HG03439 (cell line): Measurements from ENCODE around the gene AMH.

ENCODE experiments used
- ATAC-seq: cut with Tn5 transposase; IDR thresholded peaks from one replicate; pipeline ENCODE4 v1.9.1; 2021; ENCODE audit warnings: mild to moderate bottlenecking, moderate library complexity; ENCODE audit not compliant: unreplicated experiment

AMH gene

GRCh38 chr19:2233601-2234280 lies 15.4 kb upstream of the AMH start:
- no peak for ATAC-seq

- no peak for ATAC-seq
Measured at GRCh38 chr19:2234996-2235380, 14.1 kb upstream of the AMH start.

- ATAC-seq, result peak; percentile 20
Measured at GRCh38 chr19:2235381-2236063, 13.6 kb upstream of the AMH start.

DNA sequence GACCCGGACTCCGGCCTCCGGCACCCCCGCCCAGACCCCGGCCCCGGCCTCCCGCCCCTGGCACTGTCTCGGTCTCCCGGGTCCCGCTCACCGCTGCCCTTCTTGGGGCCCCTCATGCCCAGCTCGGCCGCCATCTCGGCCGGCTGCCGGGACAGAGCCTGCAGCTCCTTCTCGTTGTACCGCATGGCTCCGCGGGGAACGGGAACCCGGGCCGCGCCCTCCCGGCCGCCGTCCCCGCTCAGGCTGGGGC lies 13.1 kb upstream of the AMH start:
- no peak for ATAC-seq

DNA sequence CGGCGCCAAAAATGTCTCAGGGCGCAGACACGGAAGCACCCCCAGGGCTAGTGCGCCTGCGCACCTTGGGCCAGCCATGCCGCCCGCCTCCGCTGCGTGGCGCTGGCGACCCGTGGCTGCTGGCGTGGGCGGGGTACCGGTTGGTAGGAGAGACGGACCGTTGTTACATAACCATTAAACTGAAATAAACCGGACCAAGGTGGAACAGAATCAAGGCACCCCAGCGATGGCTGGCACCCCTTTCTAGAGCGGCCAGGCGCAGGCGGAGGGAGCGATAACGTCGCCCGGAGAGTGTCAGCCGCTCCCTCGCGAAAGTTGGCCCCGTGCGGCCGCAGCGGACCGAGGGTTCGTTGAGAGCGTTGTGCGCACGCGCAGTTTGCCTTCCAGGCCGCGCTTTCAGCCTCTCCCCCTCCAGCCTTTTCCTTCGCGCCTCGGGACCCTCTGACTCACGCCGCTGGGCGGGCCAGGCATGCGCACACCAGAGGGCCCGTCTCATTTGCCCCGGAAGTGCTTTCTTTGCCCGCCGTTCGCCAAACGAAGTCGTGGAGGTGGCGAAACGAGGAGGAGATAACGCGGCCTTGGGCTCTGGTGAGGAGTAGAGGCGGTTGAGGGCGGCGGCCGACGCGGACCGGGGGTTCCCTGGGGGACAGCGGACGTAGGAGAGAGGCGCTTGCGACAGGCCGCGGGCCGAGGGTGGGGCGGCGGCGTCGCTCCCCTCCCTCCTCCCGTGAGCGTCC lies 12.6 kb upstream of the AMH start, which contains the start of the genes PLEKHJ1 and SF3A2:
Gene PLEKHJ1 (minus strand): TSS at position 16 of the 737 bp plus-strand sequence. CDS start 81 bp downstream, outside the sequence.
Gene SF3A2 (plus strand): TSS at position 511 of the 737 bp plus-strand sequence. CDS start 6,595 bp downstream, outside the sequence.
- peak; percentile 76 for ATAC-seq

- no peak for ATAC-seq
Measured at GRCh38 chr19:2237051-2237868, 11.9 kb upstream of the AMH start.

DNA sequence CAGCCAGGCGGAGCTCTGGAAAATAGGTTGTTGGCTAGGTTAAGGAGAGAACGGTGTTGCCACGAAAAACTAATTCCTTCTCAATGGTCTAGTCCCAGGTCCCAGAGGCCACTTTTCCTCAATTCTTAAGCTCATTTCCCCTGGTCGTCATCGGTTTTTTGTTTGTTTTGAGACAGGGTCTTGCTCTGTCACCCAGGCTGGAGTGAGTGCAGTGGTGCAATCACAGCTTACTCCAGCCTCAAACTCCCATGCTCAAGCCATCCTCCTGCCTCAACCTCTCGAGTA lies 11.3 kb upstream of the AMH start:
- no peak for ATAC-seq

GRCh38 chr19:2239173-2239572 lies 9.9 kb upstream of the AMH start:
- ATAC-seq, result no peak

GRCh38 chr19:2239771-2240770 lies 9.1 kb upstream of the AMH start:
- no peak for ATAC-seq

GRCh38 chr19:2240881-2241760 lies 8.0 kb upstream of the AMH start:
- no peak for ATAC-seq

GRCh38 chr19:2242092-2242537 lies 7.0 kb upstream of the AMH start:
- ATAC-seq, result no peak

DNA sequence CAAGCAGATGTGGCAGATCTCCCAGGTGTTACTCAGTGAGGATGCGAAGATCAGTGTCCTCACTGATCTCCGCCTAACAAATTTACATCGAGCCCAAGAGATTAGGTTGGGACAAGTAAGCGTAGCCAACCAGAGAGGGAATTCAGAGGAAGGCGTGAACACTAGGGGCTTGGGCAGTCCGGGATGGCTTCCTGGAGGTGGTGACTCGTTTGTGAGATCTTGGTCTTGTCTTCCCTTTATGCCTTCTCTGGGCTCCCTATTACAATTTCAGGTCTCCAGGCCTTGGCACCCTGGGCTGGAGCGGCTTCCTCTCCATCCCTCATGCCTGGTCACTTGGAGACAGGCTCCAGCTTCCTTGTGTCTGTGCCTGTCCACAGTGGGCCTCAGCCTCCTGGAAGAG lies 6.3 kb upstream of the AMH start:
- ATAC-seq, result no peak

DNA sequence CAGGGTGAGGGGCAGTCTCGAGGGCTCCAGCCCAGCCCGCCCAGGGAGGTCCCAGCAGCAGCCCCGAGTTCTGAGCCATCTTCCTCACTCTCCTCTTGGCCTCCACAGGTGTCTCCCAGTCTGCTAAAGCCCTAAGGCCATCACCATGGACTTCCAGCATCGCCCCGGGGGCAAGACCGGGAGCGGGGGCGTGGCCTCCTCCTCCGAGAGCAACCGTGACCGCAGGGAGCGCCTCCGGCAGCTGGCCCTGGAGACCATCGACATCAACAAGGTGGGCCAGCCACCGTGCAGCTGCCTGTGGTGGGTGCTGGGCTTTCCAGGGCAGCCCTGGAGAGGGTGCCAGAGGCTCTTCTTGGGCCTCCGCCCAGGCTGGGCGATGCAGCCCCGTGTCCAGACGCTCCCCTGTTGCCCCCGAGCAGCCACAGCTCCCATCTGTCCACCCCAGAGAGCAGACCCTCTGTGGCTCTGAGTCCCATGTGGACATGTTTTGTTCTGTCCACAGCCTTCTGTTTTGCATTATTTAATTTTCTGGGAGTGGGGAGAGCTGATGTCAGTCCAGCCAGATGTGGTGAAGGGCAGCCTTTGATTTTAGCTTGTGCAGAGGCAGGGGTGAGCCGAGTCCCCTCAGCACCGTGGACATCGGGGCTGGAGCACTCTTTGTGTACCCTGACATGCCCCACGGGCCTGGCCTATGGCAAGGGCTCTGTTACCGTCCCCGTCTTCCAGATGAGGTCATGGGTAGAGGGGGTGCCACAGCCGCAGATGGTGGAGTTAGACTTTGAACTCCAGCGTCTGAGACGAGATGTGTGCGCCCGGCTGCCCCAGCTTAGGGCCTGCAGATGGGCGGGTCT lies 5.6 kb upstream of the AMH start:
- ATAC-seq, result no peak

DNA sequence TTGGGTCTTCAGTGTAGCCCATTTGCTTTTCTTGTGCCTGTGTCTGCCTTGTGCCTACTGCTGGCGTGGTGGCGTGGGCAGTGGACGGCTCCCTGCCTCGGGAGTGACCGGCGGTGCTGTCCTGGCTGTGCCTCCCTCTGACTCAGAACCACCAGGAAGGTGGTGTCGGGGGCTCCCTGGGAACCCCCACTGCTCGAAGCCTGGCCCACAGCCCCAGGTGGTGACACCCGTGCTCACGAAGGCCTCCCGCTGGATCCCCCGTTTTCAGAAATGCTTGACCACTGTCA lies 5.1 kb upstream of the AMH start:
- no peak for ATAC-seq

GRCh38 chr19:2244486-2244885 lies 4.6 kb upstream of the AMH start:
- ATAC-seq, result no peak

DNA sequence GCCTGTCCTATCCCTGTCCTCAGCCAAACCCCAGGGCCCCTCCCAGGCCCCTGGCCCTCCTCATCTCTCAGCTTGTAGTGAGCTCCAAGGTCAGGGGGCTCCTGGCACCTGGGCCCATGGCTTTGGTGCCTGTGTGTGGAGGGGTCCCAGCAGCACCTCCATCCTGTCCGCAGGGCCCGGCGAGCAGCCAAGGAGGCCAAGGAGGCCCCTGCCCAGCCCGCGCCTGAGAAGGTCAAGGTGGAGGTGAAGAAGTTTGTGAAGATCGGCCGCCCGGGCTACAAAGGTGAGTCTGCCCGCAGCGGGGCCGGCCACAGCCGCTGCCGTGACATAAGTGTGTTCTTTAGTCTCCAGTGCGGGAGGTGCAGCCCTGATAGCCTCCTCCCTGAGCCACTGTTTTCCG lies 3.9 kb upstream of the AMH start:
- no peak for ATAC-seq

DNA sequence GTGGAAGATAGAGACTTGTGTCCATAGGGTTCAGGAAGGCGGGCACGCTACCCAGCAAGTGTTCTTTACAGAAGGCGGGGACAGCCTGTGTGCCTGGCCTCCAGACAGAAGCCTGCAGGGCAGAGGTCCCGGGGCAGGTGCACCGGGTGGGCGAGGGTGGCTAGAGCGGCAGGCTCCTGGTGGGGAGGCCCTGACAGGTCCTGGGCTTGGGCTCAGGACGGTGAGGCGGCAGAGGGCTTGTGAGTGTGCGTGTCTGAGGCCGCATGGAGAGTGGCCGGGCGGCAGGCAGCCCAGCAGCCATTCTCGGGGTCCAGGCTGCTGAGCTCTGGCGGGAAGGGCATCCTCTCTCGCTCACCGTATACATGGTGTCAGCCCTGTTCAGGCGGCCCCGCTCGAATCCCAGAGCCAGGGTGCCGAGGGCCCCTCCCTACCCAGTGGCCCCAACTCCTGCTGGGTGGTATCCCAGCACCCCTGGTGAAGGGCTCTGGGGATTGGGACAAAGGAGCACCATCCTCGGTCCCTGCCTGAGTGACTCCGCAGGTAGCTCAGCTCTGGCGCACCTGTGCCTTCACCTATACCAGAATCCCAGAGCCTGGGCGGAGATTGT lies 3.0 kb upstream of the AMH start:
- ATAC-seq, result no peak

- no peak for ATAC-seq
Measured at GRCh38 chr19:2246801-2247361, 2.2 kb upstream of the AMH start.
